Peyer's patch (tissue), 4 donors: ENCODE measurements around the gene RAB7B.

ENCODE experiments used
- CTCF ChIP-seq, 6 experiments: fragments of 450-650 bp in 4 of 6; fragments of 200-600 bp in 2 of 6; sonication (generic) in 1 of 6; IDR thresholded peaks; one replicate each; pipeline ENCODE4 v1.5.1; 2017 to 2019; ENCODE audit warnings: antibody characterized with exemption in 6 of 6, mild to moderate bottlenecking in 3 of 6, moderate library complexity in 1 of 6
- POLR2A ChIP-seq, 2 donors: fragments of 450-650 bp; IDR thresholded peaks; one replicate each; pipeline ENCODE4 v1.5.1; 2017; ENCODE audit warnings: antibody characterized with exemption in 2 of 2, mild to moderate bottlenecking in 2 of 2, moderate library complexity in 2 of 2

- no peak for TF ChIP-seq POLR2A (IDR thresholded peaks at IDR 0.05)
- no peak for TF ChIP-seq CTCF (IDR thresholded peaks at IDR 0.05)
These were observed 16.9 kb downstream of the RAB7B start for GRCh38 chr1:205986292-205986691.
